ENCODE results near the gene MROH8. TPM values are rescaled to one million over a fixed set of nuclear protein-coding genes. Genes with fewer than 3 reads are reported as not detected.
A peak's percentile ranks its signal among the peaks of the same experiment; 100 is the strongest.

The MROH8 gene
- total and polyA plus RNA-seq, 2 experiments from 2014 or later = 3.7 to 3.9 TPM

- no peaks in the 10 kb centered on the region for H3K36me3 ChIP-seq (replicated peaks; ENCODE audit: insufficient read depth, low read depth)
- no peaks in the 10 kb centered on the region for H4K20me1 ChIP-seq (ENCODE audit: insufficient read depth, poor library complexity, severe bottlenecking)
- no peaks in the 10 kb centered on the region for H3K27me3 ChIP-seq
- WGBS (ENCODE audit: low lambda C conversion rate, missing lambda C conversion rate) = 84% methylated on average over 11 of the region's 11 CpGs
- H3K4me1 ChIP-seq (ENCODE audit: insufficient read depth) = peaks cover 3% of the 10 kb centered on the region
- H3K9me3 ChIP-seq (ENCODE audit: low read depth) = no peaks in the 10 kb centered on the region
- H2AFZ ChIP-seq = peak overlapping the region; percentile 100
- no peak for TF ChIP-seq CTCF (IDR thresholded peaks at IDR 0.05; ENCODE audit: poor library complexity)
- no peak for TF ChIP-seq EZH2 (IDR thresholded peaks at IDR 0.05; ENCODE audit: borderline replicate concordance)
- no peak for TF ChIP-seq EZH2phosphoT487 (IDR thresholded peaks at IDR 0.05; ENCODE audit: low read depth, severe bottlenecking, unreplicated experiment)
- no peak for DNase-seq (ENCODE audit: low spot score)
- no peaks in the 10 kb centered on the region for H3K9me2 ChIP-seq (replicated peaks; ENCODE audit: insufficient read depth)
- H3K4me2 ChIP-seq = peak overlapping the region; percentile 95
- H3K4me3 ChIP-seq = peak overlapping the region; percentile 100
- peaks cover 27% of the 10 kb centered on the region for H3K79me2 ChIP-seq
- H3K27ac ChIP-seq = peak overlapping the region; percentile 95
Measured at GRCh38 chr20:37096415-37097041, 82.8 kb downstream of the MROH8 start.

GRCh38 chr20:37095599-37096414 is 83.5 kb downstream of the MROH8 start, which contains the start of gene RBL1:
Gene RBL1 (minus strand): TSS chr20:37095997. CDS start chr20:37095928, 69 bp downstream.
- Histone ChIP-seq H3K9me3 (ENCODE audit: low read depth) (no peaks in the 10 kb centered on the region), H2AFZ (peak within 1 kb of the TSS; percentile 100), H3K9me2 (replicated peaks; ENCODE audit: insufficient read depth) (no peaks in the 10 kb centered on the region), H4K20me1 (ENCODE audit: insufficient read depth, poor library complexity, severe bottlenecking) (no peaks in the 10 kb centered on the region), H3K36me3 (replicated peaks; ENCODE audit: insufficient read depth, low read depth) (no peaks in the 10 kb centered on the region), H3K79me2 (peaks cover 27% of the 10 kb centered on the region), H3K4me2 (peak within 1 kb of the TSS; percentile 95), H3K4me1 (ENCODE audit: insufficient read depth) (peaks cover 3% of the 10 kb centered on the region), H3K4me3 (peak within 1 kb of the TSS; percentile 100), H3K27ac (peak within 1 kb of the TSS; percentile 95), H3K27me3 (no peaks in the 10 kb centered on the region)
- TF ChIP-seq CTCF (IDR thresholded peaks at IDR 0.05; ENCODE audit: poor library complexity) (no peak), EZH2phosphoT487 (IDR thresholded peaks at IDR 0.05; ENCODE audit: low read depth, severe bottlenecking, unreplicated experiment) (no peak)
- WGBS (ENCODE audit: low lambda C conversion rate, missing lambda C conversion rate) = under 1% methylated on average over 47 of the region's 58 CpGs
- DNase-seq (ENCODE audit: low spot score) = peak; percentile 85

- Histone ChIP-seq H3K79me2 (peaks cover 27% of the 10 kb centered on the region), H3K9me3 (ENCODE audit: low read depth) (no peaks in the 10 kb centered on the region), H3K27me3 (no peaks in the 10 kb centered on the region), H2AFZ (peak overlapping the region; percentile 100), H3K9me2 (replicated peaks; ENCODE audit: insufficient read depth) (no peaks in the 10 kb centered on the region), H3K4me1 (ENCODE audit: insufficient read depth) (peaks cover 3% of the 10 kb centered on the region), H4K20me1 (ENCODE audit: insufficient read depth, poor library complexity, severe bottlenecking) (no peaks in the 10 kb centered on the region), H3K4me3 (peak overlapping the region; percentile 100), H3K4me2 (peak overlapping the region; percentile 95), H3K27ac (peak overlapping the region; percentile 95), H3K36me3 (replicated peaks; ENCODE audit: insufficient read depth, low read depth) (no peaks in the 10 kb centered on the region)
- TF ChIP-seq EZH2phosphoT487 (IDR thresholded peaks at IDR 0.05; ENCODE audit: low read depth, severe bottlenecking, unreplicated experiment) = no peak
- TF ChIP-seq CTCF (IDR thresholded peaks at IDR 0.05; ENCODE audit: poor library complexity) = no peak
- no peak for TF ChIP-seq EZH2 (IDR thresholded peaks at IDR 0.05; ENCODE audit: borderline replicate concordance)
- DNase-seq (ENCODE audit: low spot score) = peak; percentile 5
- WGBS (ENCODE audit: low lambda C conversion rate, missing lambda C conversion rate) = 19% methylated on average over 19 of the region's 19 CpGs
Measured at GRCh38 chr20:37095108-37095598, 84.2 kb downstream of the MROH8 start.
